ENCODE measurements around the gene FAM120B. TPM values are rescaled to one million over a fixed set of nuclear protein-coding genes. Genes with fewer than 3 reads are reported as not detected.

The FAM120B gene
- total RNA-seq, 1 experiment from 2014 or later = 25.2 TPM

DNA sequence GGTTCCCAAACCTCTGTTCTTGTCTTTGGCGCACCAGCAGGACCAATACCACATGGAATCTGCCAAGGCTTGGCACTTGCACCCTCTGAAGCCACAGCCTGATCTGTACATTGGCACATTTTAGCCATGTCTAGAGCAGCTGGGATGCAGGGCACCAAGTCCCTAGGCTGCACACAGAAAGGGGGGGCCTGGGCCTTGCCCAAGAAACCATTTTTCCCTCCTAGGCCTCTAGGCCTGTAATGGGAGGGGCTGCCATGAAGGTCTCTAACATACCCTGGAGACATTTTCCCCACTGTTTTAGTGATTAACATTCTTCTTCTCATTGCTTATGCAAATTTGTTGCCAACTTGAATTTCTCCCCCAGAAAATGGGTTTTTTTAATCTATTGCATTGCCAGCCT, 5.4 kb upstream of the FAM120B start:
- BruUV-seq (replicated peaks) = no TSS peak
- Histone ChIP-seq H3K79me2 (ENCODE audit: insufficient read depth, low read length) (no peaks in the 10 kb centered on the region), H3K4me1 (ENCODE audit: control insufficient read depth in 1 of 2, insufficient read depth in 2 of 2, low read length in 2 of 2) (peaks cover 4 to 13% of the 10 kb centered on the region in 2 experiments; a peak in 3 of 4 replicates), H3K4me3 (replicated peaks in 1 of 2; ENCODE audit: low read depth in 1 of 2, low read length in 2 of 2) (no peak overlapping the region), H4K20me1 (ENCODE audit: insufficient read depth) (no peaks in the 10 kb centered on the region), H3K9me3 (ENCODE audit: control insufficient read depth in 1 of 2, insufficient read depth in 1 of 2, low read depth in 1 of 2, low read length in 2 of 2) (peaks cover 0 to 7% of the 10 kb centered on the region in 2 experiments; a peak in 1 of 4 replicates), H3K4me2 (ENCODE audit: low read length) (no peak overlapping the region), H3K9ac (ENCODE audit: low read length) (no peak overlapping the region), H3K36me3 (ENCODE audit: control insufficient read depth in 1 of 2, insufficient read depth in 2 of 2, low read length in 2 of 2) (no peaks in the 10 kb centered on the region), H3K27me3 (ENCODE audit: insufficient read depth, low read length) (no peaks in the 10 kb centered on the region), H3K27ac (ENCODE audit: low read depth, low read length) (no peak overlapping the region), H2AFZ (ENCODE audit: low read depth, low read length, poor library complexity, severe bottlenecking) (no peak overlapping the region), H3K9me2 (ENCODE audit: insufficient read depth) (no peaks in the 10 kb centered on the region)
- ChIA-PET POLR2A (no interaction called here), CTCF (no interaction called here), RAD21 (ENCODE audit: low non-redundant PET in 1 of 2, low total read pairs in 2 of 2, uncharacterized antibody in 2 of 2, unreplicated experiment in 2 of 2) (no interaction called here)
- DNase-seq (ENCODE audit: low read depth, low spot score) (no peak), ATAC-seq (no peak)
- TF ChIP-seq, protein P1, sequence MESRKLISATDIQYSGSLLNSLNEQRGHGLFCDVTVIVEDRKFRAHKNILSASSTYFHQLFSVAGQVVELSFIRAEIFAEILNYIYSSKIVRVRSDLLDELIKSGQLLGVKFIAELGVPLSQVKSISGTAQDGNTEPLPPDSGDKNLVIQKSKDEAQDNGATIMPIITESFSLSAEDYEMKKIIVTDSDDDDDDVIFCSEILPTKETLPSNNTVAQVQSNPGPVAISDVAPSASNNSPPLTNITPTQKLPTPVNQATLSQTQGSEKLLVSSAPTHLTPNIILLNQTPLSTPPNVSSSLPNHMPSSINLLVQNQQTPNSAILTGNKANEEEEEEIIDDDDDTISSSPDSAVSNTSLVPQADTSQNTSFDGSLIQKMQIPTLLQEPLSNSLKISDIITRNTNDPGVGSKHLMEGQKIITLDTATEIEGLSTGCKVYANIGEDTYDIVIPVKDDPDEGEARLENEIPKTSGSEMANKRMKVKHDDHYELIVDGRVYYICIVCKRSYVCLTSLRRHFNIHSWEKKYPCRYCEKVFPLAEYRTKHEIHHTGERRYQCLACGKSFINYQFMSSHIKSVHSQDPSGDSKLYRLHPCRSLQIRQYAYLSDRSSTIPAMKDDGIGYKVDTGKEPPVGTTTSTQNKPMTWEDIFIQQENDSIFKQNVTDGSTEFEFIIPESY (IDR thresholded peaks at IDR 0.05; ENCODE audit: extremely low read depth, insufficient replicate concordance, low read length) = no peak
- no peak for TF ChIP-seq CBX3 (IDR thresholded peaks at IDR 0.05; ENCODE audit: low read depth)
- TF ChIP-seq SIN3A (IDR thresholded peaks at IDR 0.05; ENCODE audit: low read depth) = no peak
- no peak for TF ChIP-seq POLR2AphosphoS5 (IDR thresholded peaks at IDR 0.05; ENCODE audit: low read depth, low read length)
- no peak for TF ChIP-seq ZFX (IDR thresholded peaks at IDR 0.05)
- TF ChIP-seq, protein P2, sequence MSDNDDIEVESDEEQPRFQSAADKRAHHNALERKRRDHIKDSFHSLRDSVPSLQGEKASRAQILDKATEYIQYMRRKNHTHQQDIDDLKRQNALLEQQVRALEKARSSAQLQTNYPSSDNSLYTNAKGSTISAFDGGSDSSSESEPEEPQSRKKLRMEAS (IDR thresholded peaks at IDR 0.05) = no peak
- TF ChIP-seq, protein P3, sequence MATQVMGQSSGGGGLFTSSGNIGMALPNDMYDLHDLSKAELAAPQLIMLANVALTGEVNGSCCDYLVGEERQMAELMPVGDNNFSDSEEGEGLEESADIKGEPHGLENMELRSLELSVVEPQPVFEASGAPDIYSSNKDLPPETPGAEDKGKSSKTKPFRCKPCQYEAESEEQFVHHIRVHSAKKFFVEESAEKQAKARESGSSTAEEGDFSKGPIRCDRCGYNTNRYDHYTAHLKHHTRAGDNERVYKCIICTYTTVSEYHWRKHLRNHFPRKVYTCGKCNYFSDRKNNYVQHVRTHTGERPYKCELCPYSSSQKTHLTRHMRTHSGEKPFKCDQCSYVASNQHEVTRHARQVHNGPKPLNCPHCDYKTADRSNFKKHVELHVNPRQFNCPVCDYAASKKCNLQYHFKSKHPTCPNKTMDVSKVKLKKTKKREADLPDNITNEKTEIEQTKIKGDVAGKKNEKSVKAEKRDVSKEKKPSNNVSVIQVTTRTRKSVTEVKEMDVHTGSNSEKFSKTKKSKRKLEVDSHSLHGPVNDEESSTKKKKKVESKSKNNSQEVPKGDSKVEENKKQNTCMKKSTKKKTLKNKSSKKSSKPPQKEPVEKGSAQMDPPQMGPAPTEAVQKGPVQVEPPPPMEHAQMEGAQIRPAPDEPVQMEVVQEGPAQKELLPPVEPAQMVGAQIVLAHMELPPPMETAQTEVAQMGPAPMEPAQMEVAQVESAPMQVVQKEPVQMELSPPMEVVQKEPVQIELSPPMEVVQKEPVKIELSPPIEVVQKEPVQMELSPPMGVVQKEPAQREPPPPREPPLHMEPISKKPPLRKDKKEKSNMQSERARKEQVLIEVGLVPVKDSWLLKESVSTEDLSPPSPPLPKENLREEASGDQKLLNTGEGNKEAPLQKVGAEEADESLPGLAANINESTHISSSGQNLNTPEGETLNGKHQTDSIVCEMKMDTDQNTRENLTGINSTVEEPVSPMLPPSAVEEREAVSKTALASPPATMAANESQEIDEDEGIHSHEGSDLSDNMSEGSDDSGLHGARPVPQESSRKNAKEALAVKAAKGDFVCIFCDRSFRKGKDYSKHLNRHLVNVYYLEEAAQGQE (IDR thresholded peaks at IDR 0.05; ENCODE audit: low read depth) = no peak
- TF ChIP-seq JUND (IDR thresholded peaks at IDR 0.05) = no peak
- TF ChIP-seq POLR2A (IDR thresholded peaks at IDR 0.05; ENCODE audit: borderline replicate concordance, extremely low read depth, insufficient read depth, insufficient read length) = no peak
- no peak for TF ChIP-seq ELF1 (IDR thresholded peaks at IDR 0.05; ENCODE audit: borderline replicate concordance, low read depth)
- TF ChIP-seq TCF7L2 (IDR thresholded peaks at IDR 0.05; ENCODE audit: borderline replicate concordance, extremely low read depth, insufficient read depth, insufficient read length) = no peak
- TF ChIP-seq SRF (IDR thresholded peaks at IDR 0.05; ENCODE audit: low read depth) = no peak
- TF ChIP-seq, protein P4, sequence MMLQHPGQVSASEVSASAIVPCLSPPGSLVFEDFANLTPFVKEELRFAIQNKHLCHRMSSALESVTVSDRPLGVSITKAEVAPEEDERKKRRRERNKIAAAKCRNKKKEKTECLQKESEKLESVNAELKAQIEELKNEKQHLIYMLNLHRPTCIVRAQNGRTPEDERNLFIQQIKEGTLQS (IDR thresholded peaks at IDR 0.05) = no peak
- intact Hi-C loops (cut with micrococcal nuclease) = loop anchor here (10.0 kb wide), 1 partner anchor 506 kb away; no protein-coding TSS in a partner anchor

Data from HCT116 (cell line).